ENCODE measurements around the gene CFAP20DC. TPM values are rescaled to one million over a fixed set of nuclear protein-coding genes. Genes with fewer than 3 reads are reported as not detected.

The CFAP20DC gene
- total and polyA plus RNA-seq, 2 of the 13 experiments (the other 11 are each of a cell fraction or from before 2014, with no cell fraction given), result not detected

DNA sequence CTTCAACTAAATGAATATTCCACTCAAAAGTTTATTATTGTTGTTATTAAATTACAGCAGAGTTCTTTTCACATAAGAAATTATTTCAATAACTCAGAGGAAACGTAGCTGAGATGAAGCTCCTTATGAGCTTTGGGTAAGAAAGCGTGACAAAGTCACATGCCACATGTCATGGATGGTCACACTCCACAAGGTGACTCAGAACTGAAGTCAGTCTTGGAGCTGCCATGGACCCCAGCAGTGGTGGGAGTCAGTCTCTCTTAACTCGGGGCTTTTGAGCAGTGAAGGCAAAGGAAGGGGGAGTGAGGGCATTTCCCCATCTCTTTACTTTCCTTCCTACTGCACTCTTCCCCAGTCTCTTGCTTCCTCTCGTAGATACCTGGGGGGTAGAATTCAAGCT is 295.8 kb downstream of the CFAP20DC start (continued):
- TF ChIP-seq FOXK1 (CRISPR knock-in tag; IDR thresholded peaks at IDR 0.05; ENCODE audit: borderline replicate concordance, low read depth), result no peak
- TF ChIP-seq GPBP1L1 (CRISPR knock-in tag; IDR thresholded peaks at IDR 0.05), result no peak
- no peak for TF ChIP-seq ZMYM2 (CRISPR knock-in tag; IDR thresholded peaks at IDR 0.05)
- TF ChIP-seq ZNF567 (CRISPR knock-in tag; IDR thresholded peaks at IDR 0.05; ENCODE audit: borderline replicate concordance), result no peak

DNA sequence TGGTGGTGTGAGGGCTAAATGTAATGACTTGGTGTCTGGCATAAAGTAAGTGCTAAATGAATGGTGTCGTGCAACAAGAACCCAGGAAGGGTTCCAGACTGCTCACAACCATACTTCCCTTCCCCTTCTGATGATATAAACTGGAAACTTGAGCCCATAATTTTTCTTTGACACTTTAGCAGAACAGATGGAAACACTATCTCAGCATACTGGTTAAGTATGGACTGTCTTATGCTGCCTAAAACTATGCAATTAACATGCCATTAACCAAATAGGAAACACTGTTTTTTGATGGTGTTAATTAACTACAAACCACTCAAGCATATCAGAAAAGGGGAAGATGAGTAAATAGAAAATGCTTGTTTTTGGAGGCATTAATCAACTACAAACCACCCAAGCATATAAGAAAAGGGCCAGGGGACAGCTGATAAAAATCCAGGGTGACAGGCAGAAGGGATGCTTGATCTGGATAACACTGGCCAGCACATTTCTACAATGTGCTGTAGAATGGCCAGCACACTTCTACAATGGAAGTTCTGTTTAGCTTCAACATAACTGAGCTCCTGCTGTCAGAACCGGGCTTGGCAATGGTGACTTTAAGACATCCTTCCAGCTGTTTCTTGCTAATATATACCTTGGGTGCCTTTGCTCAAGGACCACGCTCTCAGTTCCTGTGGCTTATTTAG is 297.8 kb downstream of the CFAP20DC start:
- intact Hi-C loops (cut with micrococcal nuclease; ENCODE audit: unreplicated experiment), result no loop called here
- FAIRE-seq, result no peak
- H3K9ac ChIP-seq (ENCODE audit: insufficient read depth, low read depth, low read length), result no peak overlapping the region

More for the DNA sequence above, 297.8 kb downstream of the CFAP20DC start:
- BruUV-seq (replicated peaks), result no TSS peak
- no peak overlapping the region for H3K27ac ChIP-seq (ENCODE audit: extremely low read length, insufficient read depth, low read length)
- in situ Hi-C loops (cut with HindIII; ENCODE audit: extremely low pct_ligation_motif_present, low pct_unique_long_range_greater_than_20kb), result no loop called here
- DNase-seq (ENCODE audit: low spot score) (no peak), ATAC-seq (no peak)
- ChIA-PET CTCF (ENCODE audit: low intra/inter-chr PET ratio, low total read pairs) (no interaction called here), POLR2A (no interaction called here)
- H3K36me3 ChIP-seq (replicated peaks in 1 of 2; ENCODE audit: control insufficient read depth in 1 of 2, insufficient read depth in 2 of 2, low read length in 2 of 2), result no peaks in the 10 kb centered on the region
- H3K4me1 ChIP-seq (ENCODE audit: insufficient read depth, low read length), result no peaks in the 10 kb centered on the region
- no peaks in the 10 kb centered on the region; a peak in 1 of 5 replicates for H3K27me3 ChIP-seq (ENCODE audit: control insufficient read depth in 1 of 2, insufficient read depth in 2 of 2, low read length in 2 of 2)
- no peaks in the 10 kb centered on the region for H4K20me1 ChIP-seq (ENCODE audit: insufficient read depth, low read length)
- no peak overlapping the region for H3K4me3 ChIP-seq (replicated peaks in 1 of 3; ENCODE audit: insufficient read depth in 1 of 3, low read depth in 2 of 3, low read length in 3 of 3)
- H3K79me2 ChIP-seq (ENCODE audit: insufficient read depth, low read length), result no peaks in the 10 kb centered on the region
- H3K4me2 ChIP-seq (ENCODE audit: low read depth, low read length), result no peak overlapping the region
- WGBS (ENCODE audit: low lambda C conversion rate), result 4% methylated on average over 3 of the region's 3 CpGs
- TF ChIP-seq SCMH1 (CRISPR knock-in tag; IDR thresholded peaks at IDR 0.05; ENCODE audit: borderline replicate concordance) (no peak), SAFB2 (CRISPR knock-in tag; IDR thresholded peaks at IDR 0.05; ENCODE audit: borderline replicate concordance, low read depth) (no peak), ETS1 (CRISPR knock-in tag; IDR thresholded peaks at IDR 0.05) (no peak), ARID2 (CRISPR knock-in tag; IDR thresholded peaks at IDR 0.05; ENCODE audit: borderline replicate concordance) (no peak), TSC22D2 (CRISPR knock-in tag; IDR thresholded peaks at IDR 0.05; ENCODE audit: borderline replicate concordance) (no peak), SP4 (CRISPR knock-in tag; IDR thresholded peaks at IDR 0.05) (no peak), TOE1 (CRISPR knock-in tag; IDR thresholded peaks at IDR 0.05) (no peak), ATM (IDR thresholded peaks at IDR 0.05; ENCODE audit: borderline replicate concordance) (no peak), ZFP36 (IDR thresholded peaks at IDR 0.05; ENCODE audit: borderline replicate concordance, low read depth, low read length, partially characterized antibody) (no peak), REL (CRISPR knock-in tag; conservative IDR thresholded peaks at IDR 0.05) (no peak), IRX3 (CRISPR knock-in tag; IDR thresholded peaks at IDR 0.05; ENCODE audit: borderline replicate concordance, low read depth) (no peak), ZNF207 (IDR thresholded peaks at IDR 0.05; ENCODE audit: borderline replicate concordance) (no peak), ZNF709 (CRISPR knock-in tag; IDR thresholded peaks at IDR 0.05) (no peak)
- TF ChIP-seq, protein P1, sequence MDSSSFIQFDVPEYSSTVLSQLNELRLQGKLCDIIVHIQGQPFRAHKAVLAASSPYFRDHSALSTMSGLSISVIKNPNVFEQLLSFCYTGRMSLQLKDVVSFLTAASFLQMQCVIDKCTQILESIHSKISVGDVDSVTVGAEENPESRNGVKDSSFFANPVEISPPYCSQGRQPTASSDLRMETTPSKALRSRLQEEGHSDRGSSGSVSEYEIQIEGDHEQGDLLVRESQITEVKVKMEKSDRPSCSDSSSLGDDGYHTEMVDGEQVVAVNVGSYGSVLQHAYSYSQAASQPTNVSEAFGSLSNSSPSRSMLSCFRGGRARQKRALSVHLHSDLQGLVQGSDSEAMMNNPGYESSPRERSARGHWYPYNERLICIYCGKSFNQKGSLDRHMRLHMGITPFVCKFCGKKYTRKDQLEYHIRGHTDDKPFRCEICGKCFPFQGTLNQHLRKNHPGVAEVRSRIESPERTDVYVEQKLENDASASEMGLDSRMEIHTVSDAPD (CRISPR knock-in tag; IDR thresholded peaks at IDR 0.05), result no peak
- H2AFZ ChIP-seq (ENCODE audit: low read length), result no peak overlapping the region
- no peaks in the 10 kb centered on the region for H3K9me3 ChIP-seq (ENCODE audit: low read length)

Measured in HepG2 (cell line).